GM12878 (cell line): ENCODE results near the gene CREB3L4. TPM values are rescaled to one million over a fixed set of nuclear protein-coding genes. Genes with fewer than 3 reads are reported as not detected.

Experiments
- BMI1 ChIP-seq: fragments of 450-650 bp; IDR thresholded peaks from 2 replicates; pipeline ENCODE4 v1.6.1; 2016; ENCODE audit warnings: mild to moderate bottlenecking, moderate library complexity, borderline replicate concordance
- BRCA1 ChIP-seq: IDR thresholded peaks from 2 replicates; pipeline ENCODE4 v1.6.1; 2011; ENCODE audit warnings: low read depth, low read length, improper control_type of control experiment
- ETV6 ChIP-seq, 2 experiments: fragments of 450-650 bp in 1 of 2; IDR thresholded peaks in 1 of 2; conservative IDR thresholded peaks in 1 of 2; 2 replicates each; pipeline ENCODE4 v1.6.1; 2014; ENCODE audit warnings: antibody characterized with exemption in 1 of 2, borderline replicate concordance in 1 of 2, low read depth in 1 of 2, mild to moderate bottlenecking in 1 of 2, moderate library complexity in 1 of 2
- EZH2 ChIP-seq: IDR thresholded peaks from 2 replicates; pipeline ENCODE4 v1.6.1; 2012; ENCODE audit warnings: low read depth, mild to moderate bottlenecking, control low read depth, inconsistent platforms, low read length, borderline replicate concordance; ENCODE audit not compliant: control insufficient read depth
- FOXM1 ChIP-seq: IDR thresholded peaks from 2 replicates; pipeline ENCODE4 v1.6.1; 2012; ENCODE audit warnings: low read depth, mild to moderate bottlenecking, inconsistent platforms, low read length, moderate library complexity
- GABPA ChIP-seq: IDR thresholded peaks from 2 replicates; pipeline ENCODE4 v1.6.1; 2014; ENCODE audit warnings: antibody characterized with exemption, low read depth, mild to moderate bottlenecking, inconsistent platforms
- GATAD2B ChIP-seq: fragments of 450-650 bp; conservative IDR thresholded peaks from 2 replicates; pipeline ENCODE4 v1.6.1; 2017; ENCODE audit warnings: low read depth, mild to moderate bottlenecking, moderate library complexity
- JUNB ChIP-seq: IDR thresholded peaks from 2 replicates; pipeline ENCODE4 v1.6.1; 2016; ENCODE audit warnings: antibody characterized with exemption, mild to moderate bottlenecking
- JUND ChIP-seq: IDR thresholded peaks from 2 replicates; pipeline ENCODE4 v1.6.1; 2012; ENCODE audit warnings: low read depth, mild to moderate bottlenecking, low read length, improper control_type of control experiment, moderate library complexity
- KAT2A ChIP-seq: conservative IDR thresholded peaks from 2 replicates; pipeline ENCODE4 v1.6.1; 2011; ENCODE audit warnings: low read depth, low read length; ENCODE audit not compliant: control insufficient read depth
- LARP7 ChIP-seq: fragments of 450-650 bp; IDR thresholded peaks from 2 replicates; pipeline ENCODE4 v1.6.1; 2017; ENCODE audit warnings: mild to moderate bottlenecking
- NFYA ChIP-seq: IDR thresholded peaks from 2 replicates; pipeline ENCODE4 v1.6.1; 2011; ENCODE audit warnings: low read depth, mild to moderate bottlenecking, low read length, improper control_type of control experiment, borderline replicate concordance
- NFYB ChIP-seq: IDR thresholded peaks from 2 replicates; pipeline ENCODE4 v1.6.1; 2011; ENCODE audit warnings: low read depth, mild to moderate bottlenecking, low read length, improper control_type of control experiment, moderate library complexity; ENCODE audit not compliant: insufficient read depth
- NR2F1 ChIP-seq: fragments of 450-650 bp; conservative IDR thresholded peaks from 2 replicates; pipeline ENCODE4 v1.6.1; 2017; ENCODE audit warnings: mild to moderate bottlenecking
- RCOR1 ChIP-seq: conservative IDR thresholded peaks from 2 replicates; pipeline ENCODE4 v1.6.1; 2012; ENCODE audit warnings: low read depth, low read length, improper control_type of control experiment
- RUNX3 ChIP-seq: IDR thresholded peaks from 2 replicates; pipeline ENCODE4 v1.6.1; 2012; ENCODE audit warnings: low read length, inconsistent platforms
- SIN3A ChIP-seq: IDR thresholded peaks from 2 replicates; pipeline ENCODE4 v1.6.1; 2012; ENCODE audit warnings: low read depth, low read length, improper control_type of control experiment
- STAT1 ChIP-seq: fragments of 450-650 bp; conservative IDR thresholded peaks from 2 replicates; pipeline ENCODE4 v1.6.1; 2014; ENCODE audit warnings: antibody characterized with exemption, mild to moderate bottlenecking
- YY1 ChIP-seq: IDR thresholded peaks from 2 replicates; pipeline ENCODE4 v1.6.1; 2011; ENCODE audit warnings: low read depth, mild to moderate bottlenecking, low read length
- polyA plus RNA-seq, 11 experiments: library from polyadenylated mRNA; depleted of rRNA in 4 of 11; unstranded in 6 of 11; stranded (reverse) in 5 of 11; fragments of >200 nt; fragmentation: Nextera tagmentation in 4 of 11; fragmentation: Illumina TruSeq in 1 of 11; extraction: Ambion mirVana in 4 of 11; extraction: Trizol in 1 of 11; gene quantifications; 1 replicate in 1 of 11; 2 replicates in 10 of 11; pipeline versions ENCODE4 v1.2.1 to v1.2.3, GENCODE V29; 2011 to 2016; ENCODE audit warnings: inconsistent platforms in 2 of 11, missing spikeins in 2 of 11, low read depth in 1 of 11
- total RNA-seq, 4 experiments: library from RNA; depleted of rRNA in 3 of 4; stranded (reverse); fragments of >200 nt in 3 of 4; fragmentation: Illumina TruSeq in 1 of 4; extraction: Trizol in 1 of 4; gene quantifications; 2 replicates each; pipeline versions ENCODE4 v1.2.1 to v1.2.3, GENCODE V29; 2013 to 2021
- TF ChIP-seq, protein P1 (sequence below): fragments of 450-650 bp; conservative IDR thresholded peaks from 2 replicates; pipeline ENCODE4 v1.6.1; 2017; ENCODE audit warnings: mild to moderate bottlenecking, moderate library complexity
- TF ChIP-seq, protein P2 (sequence below): fragments of 450-650 bp; formaldehyde crosslinking; IDR thresholded peaks from 2 replicates; pipeline ENCODE4 v1.4.0; 2022; ENCODE audit warnings: mild to moderate bottlenecking, moderate library complexity

Gene CREB3L4
- total and polyA plus RNA-seq, 10 of the 15 experiments (the other 5 are each of a cell fraction or from before 2014, with no cell fraction given) = 9.7 to 14.0 (median 12.1) TPM

DNA sequence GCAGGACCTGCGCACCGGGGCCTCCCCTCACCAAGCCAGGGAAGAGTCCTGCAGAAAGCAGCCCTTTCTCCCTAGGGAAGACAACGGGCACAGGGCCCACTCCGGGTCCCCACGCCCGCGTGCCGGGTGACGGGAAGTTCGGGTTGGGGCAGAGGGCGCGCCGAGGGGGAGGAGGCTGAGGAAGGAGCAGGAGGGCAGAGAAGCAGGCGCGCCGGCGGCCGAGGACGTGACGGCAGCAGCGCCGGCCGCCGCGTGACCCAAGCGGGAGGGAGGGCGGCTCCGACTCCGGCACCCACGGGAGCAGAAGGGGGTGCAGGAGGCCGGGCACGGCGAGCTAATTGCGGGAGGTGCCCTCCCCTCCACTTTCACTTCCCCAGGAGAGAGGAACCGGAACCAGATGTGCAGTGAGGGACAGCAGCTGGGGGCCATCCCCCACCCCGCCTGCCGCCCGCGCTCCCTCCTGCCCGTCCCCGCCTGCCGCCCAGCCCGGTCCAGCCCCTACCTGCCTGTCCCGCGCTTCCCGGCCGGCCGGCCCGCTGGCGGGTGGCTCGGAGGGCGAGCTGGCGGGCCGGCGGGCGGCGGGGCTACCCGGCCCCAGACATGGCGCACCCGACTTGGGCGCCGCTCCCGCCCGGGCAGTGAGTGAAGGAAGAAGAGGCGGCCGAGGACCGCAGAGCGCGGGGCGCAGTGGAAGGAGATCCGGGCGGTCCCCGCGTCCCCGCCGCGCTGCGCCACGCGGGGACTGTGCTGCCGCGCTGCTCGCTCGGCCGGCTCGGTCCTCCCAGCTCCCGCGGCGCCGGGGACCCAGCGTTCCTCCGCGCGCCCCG is 21.7 kb upstream of the CREB3L4 start (continued):
- TF ChIP-seq YY1 (peak; percentile 36; the same call in 1 of the 2 replicates), BMI1 (no peak), RUNX3 (peak; percentile 72), LARP7 (peak; percentile 94), ETV6 (conservative IDR thresholded peaks at IDR 0.05 in 1 of 2, IDR thresholded peaks at IDR 0.05 in 1 of 2; ENCODE audit: borderline replicate concordance in 1 of 2, low read depth in 1 of 2) (peak in 1 of 2 experiments; percentile 93; a peak in 2 of 4 replicates), FOXM1 (no peak), GABPA (peak; percentile 78; the same call in 1 of the 2 replicates), NR2F1 (peak; percentile 34; the same call in 1 of the 2 replicates), KAT2A (no peak), JUND (no peak), NFYA (no peak), EZH2 (no peak), NFYB (no peak), BRCA1 (no peak), JUNB (no peak), SIN3A (peak; percentile 73; the same call in 1 of the 2 replicates), STAT1 (no peak; the same call in 1 of the 2 replicates), GATAD2B (peak; percentile 85), RCOR1 (peak; percentile 67; the same call in 1 of the 2 replicates)
- TF ChIP-seq, protein P1, sequence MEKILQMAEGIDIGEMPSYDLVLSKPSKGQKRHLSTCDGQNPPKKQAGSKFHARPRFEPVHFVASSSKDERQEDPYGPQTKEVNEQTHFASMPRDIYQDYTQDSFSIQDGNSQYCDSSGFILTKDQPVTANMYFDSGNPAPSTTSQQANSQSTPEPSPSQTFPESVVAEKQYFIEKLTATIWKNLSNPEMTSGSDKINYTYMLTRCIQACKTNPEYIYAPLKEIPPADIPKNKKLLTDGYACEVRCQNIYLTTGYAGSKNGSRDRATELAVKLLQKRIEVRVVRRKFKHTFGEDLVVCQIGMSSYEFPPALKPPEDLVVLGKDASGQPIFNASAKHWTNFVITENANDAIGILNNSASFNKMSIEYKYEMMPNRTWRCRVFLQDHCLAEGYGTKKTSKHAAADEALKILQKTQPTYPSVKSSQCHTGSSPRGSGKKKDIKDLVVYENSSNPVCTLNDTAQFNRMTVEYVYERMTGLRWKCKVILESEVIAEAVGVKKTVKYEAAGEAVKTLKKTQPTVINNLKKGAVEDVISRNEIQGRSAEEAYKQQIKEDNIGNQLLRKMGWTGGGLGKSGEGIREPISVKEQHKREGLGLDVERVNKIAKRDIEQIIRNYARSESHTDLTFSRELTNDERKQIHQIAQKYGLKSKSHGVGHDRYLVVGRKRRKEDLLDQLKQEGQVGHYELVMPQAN = peak; percentile 92
- TF ChIP-seq, protein P2, sequence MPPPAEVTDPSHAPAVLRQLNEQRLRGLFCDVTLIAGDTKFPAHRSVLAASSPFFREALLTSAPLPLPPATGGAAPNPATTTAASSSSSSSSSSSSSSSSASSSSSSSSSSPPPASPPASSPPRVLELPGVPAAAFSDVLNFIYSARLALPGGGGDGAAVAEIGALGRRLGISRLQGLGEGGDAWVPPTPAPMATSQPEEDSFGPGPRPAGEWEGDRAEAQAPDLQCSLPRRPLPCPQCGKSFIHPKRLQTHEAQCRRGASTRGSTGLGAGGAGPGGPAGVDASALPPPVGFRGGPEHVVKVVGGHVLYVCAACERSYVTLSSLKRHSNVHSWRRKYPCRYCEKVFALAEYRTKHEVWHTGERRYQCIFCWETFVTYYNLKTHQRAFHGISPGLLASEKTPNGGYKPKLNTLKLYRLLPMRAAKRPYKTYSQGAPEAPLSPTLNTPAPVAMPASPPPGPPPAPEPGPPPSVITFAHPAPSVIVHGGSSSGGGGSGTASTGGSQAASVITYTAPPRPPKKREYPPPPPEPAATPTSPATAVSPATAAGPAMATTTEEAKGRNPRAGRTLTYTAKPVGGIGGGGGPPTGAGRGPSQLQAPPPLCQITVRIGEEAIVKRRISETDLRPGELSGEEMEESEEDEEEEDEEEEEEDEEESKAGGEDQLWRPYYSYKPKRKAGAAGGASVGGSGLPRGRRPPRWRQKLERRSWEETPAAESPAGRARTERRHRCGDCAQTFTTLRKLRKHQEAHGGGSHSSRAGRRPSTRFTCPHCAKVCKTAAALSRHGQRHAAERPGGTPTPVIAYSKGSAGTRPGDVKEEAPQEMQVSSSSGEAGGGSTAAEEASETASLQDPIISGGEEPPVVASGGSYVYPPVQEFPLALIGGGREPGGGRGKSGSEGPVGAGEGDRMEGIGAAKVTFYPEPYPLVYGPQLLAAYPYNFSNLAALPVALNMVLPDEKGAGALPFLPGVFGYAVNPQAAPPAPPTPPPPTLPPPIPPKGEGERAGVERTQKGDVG (CRISPR knock-in tag) = no peak
